Activated CD8-positive, alpha-beta T cell treated with anti-CD3 and anti-CD28 coated beads, Interleukin-2, amount 10 ng/mL, durations not matched to agents 7 days and 5 days (primary cell): ENCODE results near the gene ZNF518A. TPM values are rescaled to one million over a fixed set of nuclear protein-coding genes. Genes with fewer than 3 reads are reported as not detected.

Source experiments
- ATAC-seq: fragments of 150-1000 bp; cut with Tn5 transposase; one replicate; pipeline ENCODE4 v1.10.0; 2021; ENCODE audit warnings: moderate library complexity
- CTCF ChIA-PET: fragments of 350-600 bp; sonication (Branson Sonifier 250); formaldehyde crosslinking; loops from one replicate; lab custom pipeline; 2021; ENCODE audit warnings: antibody characterized with exemption; lab: Charles Lee
- POLR2A ChIA-PET: fragments of 350-600 bp; sonication (Branson Sonifier 250); formaldehyde crosslinking; loops from one replicate; lab custom pipeline; 2021; ENCODE audit warnings: antibody characterized with exemption; lab: Charles Lee
- DNase-seq: peaks from one replicate; pipeline ENCODE4 v3.0.0-alpha.2; 2020
- H3K27ac Mint-ChIP-seq: one replicate; pipeline ENCODE4 v1.8.0; 2021; ENCODE audit warnings: mild to moderate bottlenecking, mixed read lengths
- H3K27me3 Mint-ChIP-seq: one replicate; pipeline ENCODE4 v1.8.0; 2021; ENCODE audit warnings: low read depth, mixed read lengths
- H3K36me3 Mint-ChIP-seq: one replicate; pipeline ENCODE4 v1.8.0; 2021; ENCODE audit warnings: low read depth, mixed read lengths
- H3K4me1 Mint-ChIP-seq: one replicate; pipeline ENCODE4 v1.8.0; 2021; ENCODE audit warnings: low read depth, mixed read lengths
- H3K4me3 Mint-ChIP-seq: one replicate; pipeline ENCODE4 v1.8.0; 2021; ENCODE audit warnings: mild to moderate bottlenecking, mixed read lengths
- H3K9me3 Mint-ChIP-seq: one replicate; pipeline ENCODE4 v1.8.0; 2022; ENCODE audit warnings: mixed read lengths; ENCODE audit not compliant: insufficient read depth
- total RNA-seq, 2 experiments: library from RNA; stranded (reverse); gene quantifications; one replicate each; pipeline ENCODE4 v1.2.3, GENCODE V29; 2021

ZNF518A gene
- total RNA-seq, 2 experiments from 2014 or later, result 15.3 to 16.5 TPM

- Mint-ChIP-seq H3K9me3 (no peaks in the 10 kb centered on the region), H3K27me3 (peaks cover 15% of the 10 kb centered on the region), H3K4me1 (no peaks in the 10 kb centered on the region), H3K4me3 (no peak overlapping the region), H3K36me3 (no peaks in the 10 kb centered on the region), H3K27ac (no peak overlapping the region)
- POLR2A ChIA-PET, result no interaction called here
- CTCF ChIA-PET, result no interaction called here
- DNase-seq (no peak), ATAC-seq (no peak)
Measured at GRCh38 chr10:96205580-96205979, 75.5 kb downstream of the ZNF518A start.

GRCh38 chr10:96208271-96208670 is 78.2 kb downstream of the ZNF518A start:
- DNase-seq (no peak), ATAC-seq (no peak)
- peaks cover 8% of the 10 kb centered on the region for H3K27me3 Mint-ChIP-seq
- H3K9me3 Mint-ChIP-seq, result no peaks in the 10 kb centered on the region
- ChIA-PET CTCF (interaction anchor here (1.0 to 3.7 kb wide), 2 partner anchors 21 to 191 kb away, joined by 3 to 17 read pairs; no protein-coding TSS in a partner anchor), POLR2A (no interaction called here)
- H3K4me3 Mint-ChIP-seq, result no peak overlapping the region
- no peak overlapping the region for H3K27ac Mint-ChIP-seq
- no peaks in the 10 kb centered on the region for H3K4me1 Mint-ChIP-seq
- no peaks in the 10 kb centered on the region for H3K36me3 Mint-ChIP-seq

- DNase-seq, result no peak
- Mint-ChIP-seq H3K4me1 (no peaks in the 10 kb centered on the region), H3K36me3 (no peaks in the 10 kb centered on the region), H3K9me3 (no peaks in the 10 kb centered on the region), H3K27ac (no peak overlapping the region), H3K4me3 (no peak overlapping the region), H3K27me3 (peaks cover 9% of the 10 kb centered on the region)
- CTCF ChIA-PET, result interaction anchor here (3.7 kb wide), 1 partner anchor 21 kb away, joined by 17 read pairs; no protein-coding TSS in a partner anchor
- POLR2A ChIA-PET, result no interaction called here
- ATAC-seq, result no peak
Measured at GRCh38 chr10:96208946-96209345, 78.8 kb downstream of the ZNF518A start.

GRCh38 chr10:96211764-96212163 is 81.7 kb downstream of the ZNF518A start:
- ATAC-seq, result no peak
- H3K36me3 Mint-ChIP-seq, result no peaks in the 10 kb centered on the region
- no peak overlapping the region for H3K4me3 Mint-ChIP-seq
- H3K9me3 Mint-ChIP-seq, result no peaks in the 10 kb centered on the region
- ChIA-PET POLR2A (no interaction called here), CTCF (no interaction called here)
- no peaks in the 10 kb centered on the region for H3K4me1 Mint-ChIP-seq
- no peak for DNase-seq
- peaks cover 12% of the 10 kb centered on the region for H3K27me3 Mint-ChIP-seq
- H3K27ac Mint-ChIP-seq, result no peak overlapping the region

- ChIA-PET POLR2A (no interaction called here), CTCF (interaction anchor here (1.4 to 1.7 kb wide), 2 partner anchors 17 to 196 kb away, joined by 4 to 5 read pairs; no protein-coding TSS in a partner anchor)
Measured at GRCh38 chr10:96212911-96213310, 82.8 kb downstream of the ZNF518A start.

More at GRCh38 chr10:96212911-96213310, 82.8 kb downstream of the ZNF518A start:
- Mint-ChIP-seq H3K4me1 (no peaks in the 10 kb centered on the region), H3K36me3 (no peaks in the 10 kb centered on the region), H3K27me3 (peaks cover 12% of the 10 kb centered on the region), H3K9me3 (no peaks in the 10 kb centered on the region), H3K27ac (no peak overlapping the region), H3K4me3 (no peak overlapping the region)
- DNase-seq (no peak), ATAC-seq (no peak)

Other genes with a start within 250 kb of the ZNF518A start
- under 1 TPM; 0.21 to 0.34 TPM for gene CC2D2B, start 222.3 kb upstream of the ZNF518A start, total RNA-seq
- 1 to 10 TPM; 4.5 to 5.3 TPM for gene CCNJ, start 86.7 kb upstream of the ZNF518A start, total RNA-seq
- gene BLNK, start 141.3 kb downstream of the ZNF518A start, total RNA-seq, result not detected
- not detected for gene DNTT, start 174.1 kb downstream of the ZNF518A start, total RNA-seq
- not detected for gene OPALIN, start 228.7 kb downstream of the ZNF518A start, total RNA-seq